Hematopoietic multipotent progenitor cell (in vitro differentiated cells): Measurements from ENCODE around the gene DNASE1L3. TPM values are rescaled to one million over a fixed set of nuclear protein-coding genes. Genes with fewer than 3 reads are reported as not detected.

Source experiments
- total RNA-seq: library from RNA; depleted of rRNA; stranded (reverse); fragments of >200 nt; gene quantifications from one replicate; pipeline ENCODE4 v1.2.3, GENCODE V29; 2012

DNASE1L3 gene
- total RNA-seq, 1 donor = 0.54 TPM

Other genes starting within 250 kb of the DNASE1L3 start
- 158 TPM for gene FLNB, start 202.6 kb downstream of the DNASE1L3 start, total RNA-seq
- 5.1 TPM for gene ABHD6, start 26.8 kb upstream of the DNASE1L3 start, total RNA-seq
- gene RPP14, start 95.3 kb upstream of the DNASE1L3 start, total RNA-seq = 5.4 TPM
- gene HTD2, start 95.5 kb upstream of the DNASE1L3 start, total RNA-seq = 7.3 TPM
- gene PXK, start 121.9 kb upstream of the DNASE1L3 start, total RNA-seq = 17.0 TPM
- 39.9 TPM for gene PDHB, start 222.9 kb upstream of the DNASE1L3 start, total RNA-seq